HUDEP-2 (cell line): ENCODE measurements around the gene SMOC1.

Source experiments
- DNase-seq, 76 experiments: peaks; one replicate each; lab custom pipeline; 2025; ENCODE audit not compliant: unreplicated experiment in 76 of 76; lab: John Stamatoyannopoulos, UW

The SMOC1 gene

GRCh38 chr14:69879175-69880043, at the start of gene SMOC1:
Gene SMOC1 (plus strand): TSS chr14:69879416. CDS start chr14:69879679, 263 bp downstream.
- DNase-seq: no peak

GRCh38 chr14:69838881-69839416, 40.3 kb upstream of the SMOC1 start:
- DNase-seq: no peak

GRCh38 chr14:69839661-69840060, 39.6 kb upstream of the SMOC1 start:
- no peak for DNase-seq

- DNase-seq: no peak
These were observed 37.6 kb upstream of the SMOC1 start for GRCh38 chr14:69841656-69842055.

GRCh38 chr14:69842686-69843420, 36.4 kb upstream of the SMOC1 start:
- no peak for DNase-seq

- no peak for DNase-seq
These were observed 35.0 kb upstream of the SMOC1 start for GRCh38 chr14:69844171-69844570.

- DNase-seq: no peak
These were observed 34.1 kb upstream of the SMOC1 start for GRCh38 chr14:69845050-69845581.

GRCh38 chr14:69845787-69846186, 33.4 kb upstream of the SMOC1 start:
- DNase-seq: no peak

GRCh38 chr14:69848156-69848555, 31.1 kb upstream of the SMOC1 start:
- no peak for DNase-seq

GRCh38 chr14:69848903-69849391, 30.3 kb upstream of the SMOC1 start:
- DNase-seq: no peak

- DNase-seq: no peak
These were observed 29.0 kb upstream of the SMOC1 start for GRCh38 chr14:69850086-69850735.

- no peak for DNase-seq
These were observed 28.5 kb upstream of the SMOC1 start for GRCh38 chr14:69850736-69851112.

GRCh38 chr14:69852531-69853321, 26.5 kb upstream of the SMOC1 start:
- DNase-seq: no peak

- DNase-seq: no peak
These were observed 25.4 kb upstream of the SMOC1 start for GRCh38 chr14:69853774-69854173.

GRCh38 chr14:69854598-69854997, 24.6 kb upstream of the SMOC1 start:
- DNase-seq: no peak

GRCh38 chr14:69855180-69855832, 23.9 kb upstream of the SMOC1 start:
- no peak for DNase-seq

GRCh38 chr14:69858801-69859200, 20.4 kb upstream of the SMOC1 start:
- DNase-seq: no peak

- no peak for DNase-seq
These were observed 19.6 kb upstream of the SMOC1 start for GRCh38 chr14:69859591-69859990.

- no peak for DNase-seq
These were observed 19.0 kb upstream of the SMOC1 start for GRCh38 chr14:69860221-69860620.
